Measurements from ENCODE around the gene GPR146. TPM values are rescaled to one million over a fixed set of nuclear protein-coding genes. Genes with fewer than 3 reads are reported as not detected.

Gene GPR146
- total and polyA plus RNA-seq, 2 of the 8 experiments (the other 6 are each of a cell fraction or from before 2014, with no cell fraction given): 1.8 to 2.7 TPM

GRCh38 chr7:1096156-1097119, 52.1 kb downstream of the GPR146 start (continued):
- no peak for TF ChIP-seq CREB1 (IDR thresholded peaks at IDR 0.05)

Data from H1 (cell line).